Kidney (tissue), 14 donors: ENCODE results near the gene CEP70. TPM values are rescaled to one million over a fixed set of nuclear protein-coding genes. Genes with fewer than 3 reads are reported as not detected.
"Not testable (repeated sequence)": the region's sequence is repeated elsewhere in the genome, so short reads cannot be mapped to it uniquely, and the experiment has no call there.

Source experiments
- DNase-seq, 5 donors: peaks; one replicate each; pipeline ENCODE4 v3.0.0-alpha.2; 2013 to 2020
- FAIRE-seq: peaks from 2 replicates; lab custom pipeline; 2012; peaks lifted over from hg19 to GRCh38; lab: Jason Lieb, UNC
- H3K27ac ChIP-seq, 2 donors: one replicate each; pipeline ENCODE4 v1.7.0; 2013; ENCODE audit warnings: low read depth in 2 of 2, low read length in 2 of 2, inconsistent platforms in 1 of 2
- H3K27me3 ChIP-seq: one replicate; pipeline ENCODE4 v1.7.1; 2013; ENCODE audit warnings: low read length, inconsistent platforms; ENCODE audit not compliant: control insufficient read depth, insufficient read depth
- H3K36me3 ChIP-seq, 3 donors: one replicate each; pipeline versions ENCODE4 v1.7.0 to v1.7.1; 2013; ENCODE audit warnings: low read length in 3 of 3, control low read depth in 1 of 3, inconsistent platforms in 1 of 3; ENCODE audit not compliant: insufficient read depth in 3 of 3, control insufficient read depth in 2 of 3
- H3K4me1 ChIP-seq, 3 donors: one replicate each; pipeline versions ENCODE4 v1.7.0 to v1.7.1; 2013; ENCODE audit warnings: low read length in 3 of 3, inconsistent platforms in 1 of 3, low read depth in 1 of 3; ENCODE audit not compliant: control insufficient read depth in 2 of 3, insufficient read depth in 2 of 3
- H3K4me3 ChIP-seq, 3 donors: one replicate each; pipeline versions ENCODE4 v1.7.0 to v1.8.1; 2013; ENCODE audit warnings: low read length in 3 of 3, control low read depth in 1 of 3, inconsistent platforms in 1 of 3
- H3K9ac ChIP-seq, 3 donors: one replicate each; pipeline versions ENCODE4 v1.7.0 to v1.7.1; 2013; ENCODE audit warnings: low read length in 3 of 3, control low read depth in 1 of 3, inconsistent platforms in 1 of 3
- H3K9me3 ChIP-seq, 3 donors: one replicate each; pipeline versions ENCODE4 v1.7.0 to v1.7.1; 2013; ENCODE audit warnings: low read length in 3 of 3, control low read depth in 1 of 3, inconsistent platforms in 1 of 3; ENCODE audit not compliant: control insufficient read depth in 2 of 3, insufficient read depth in 1 of 3
- intact Hi-C: fragments of 100-400 bp; cut with DNase I; formaldehyde crosslinking; loops from one replicate; pipeline ENCODE4 v1.11.1; 2022
- polyA plus RNA-seq: library from polyadenylated mRNA; stranded (reverse); fragments of 350-450 nt; fragmentation: Illumina TruSeq; extraction: RNeasy Lipid Tissue Mini Kit (QIAGEN cat#74804); gene quantifications from one replicate; pipeline ENCODE4 v1.2.3, GENCODE V29; 2014; ENCODE audit warnings: low read depth, low replicate concordance; ENCODE audit not compliant: insufficient read depth
- total RNA-seq: library from RNA; stranded (reverse); fragmentation: NEBNext Ultra II Directional; extraction: Animal tissue kit (Norgen Biotek cat#: 25700); gene quantifications from one replicate; pipeline ENCODE4 v1.2.1, GENCODE V29; 2021
- TF ChIP-seq, protein P1 (sequence below): IDR thresholded peaks from 3 replicates; pipeline ENCODE4 v1.5.1; 2012; ENCODE audit warnings: mild to moderate bottlenecking, moderate library complexity, borderline replicate concordance; ENCODE audit not compliant: insufficient read depth; ENCODE audit errors: extremely low read depth
- donor health status: control.
- donor health status: control.
- donor health status: control.
- donor health status: control.
- donor health status: control.
- donor health status: DM: yes; HTN: yes; CAD: no.
- donor health status: Normal renal cell carcinoma (clear cell type).

CEP70 gene
- total and polyA plus RNA-seq, 2 donors from 2014 or later, result 22.6 to 64.3 TPM

DNA sequence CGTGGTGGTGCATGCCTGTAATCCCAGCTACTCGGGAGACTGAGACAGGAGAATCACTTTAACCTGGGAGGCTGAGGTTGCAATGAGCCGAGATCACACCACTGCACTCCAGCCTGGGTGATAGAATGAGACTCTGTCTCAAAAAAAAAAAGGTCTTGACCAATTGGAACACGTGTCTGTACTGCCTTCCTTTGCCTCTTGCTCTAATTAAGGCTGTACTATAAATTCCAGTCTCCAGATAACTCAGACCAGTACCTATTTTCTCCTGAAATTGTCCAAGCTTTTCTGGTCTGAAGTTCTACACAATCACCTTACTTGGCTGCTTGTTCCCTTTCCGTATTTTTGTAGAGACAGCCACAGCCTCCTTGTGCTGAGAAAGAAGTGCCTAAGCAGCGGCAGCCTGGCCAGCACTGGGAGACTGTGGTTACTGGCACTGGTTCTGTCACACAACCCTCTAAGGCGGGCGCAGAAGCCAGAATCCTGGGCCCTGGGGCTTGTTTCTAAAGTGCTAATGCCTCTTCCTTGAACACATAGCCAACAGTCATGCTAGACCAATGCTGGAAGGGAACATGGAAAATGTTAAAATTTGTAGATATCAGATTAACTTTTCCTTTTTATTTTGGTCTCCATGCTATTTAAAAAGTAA, 6.2 kb upstream of the CEP70 start:
- TF ChIP-seq, protein P1, sequence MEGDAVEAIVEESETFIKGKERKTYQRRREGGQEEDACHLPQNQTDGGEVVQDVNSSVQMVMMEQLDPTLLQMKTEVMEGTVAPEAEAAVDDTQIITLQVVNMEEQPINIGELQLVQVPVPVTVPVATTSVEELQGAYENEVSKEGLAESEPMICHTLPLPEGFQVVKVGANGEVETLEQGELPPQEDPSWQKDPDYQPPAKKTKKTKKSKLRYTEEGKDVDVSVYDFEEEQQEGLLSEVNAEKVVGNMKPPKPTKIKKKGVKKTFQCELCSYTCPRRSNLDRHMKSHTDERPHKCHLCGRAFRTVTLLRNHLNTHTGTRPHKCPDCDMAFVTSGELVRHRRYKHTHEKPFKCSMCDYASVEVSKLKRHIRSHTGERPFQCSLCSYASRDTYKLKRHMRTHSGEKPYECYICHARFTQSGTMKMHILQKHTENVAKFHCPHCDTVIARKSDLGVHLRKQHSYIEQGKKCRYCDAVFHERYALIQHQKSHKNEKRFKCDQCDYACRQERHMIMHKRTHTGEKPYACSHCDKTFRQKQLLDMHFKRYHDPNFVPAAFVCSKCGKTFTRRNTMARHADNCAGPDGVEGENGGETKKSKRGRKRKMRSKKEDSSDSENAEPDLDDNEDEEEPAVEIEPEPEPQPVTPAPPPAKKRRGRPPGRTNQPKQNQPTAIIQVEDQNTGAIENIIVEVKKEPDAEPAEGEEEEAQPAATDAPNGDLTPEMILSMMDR, result no peak
- no peak overlapping the region for H3K4me3 ChIP-seq
- H3K9ac ChIP-seq, result no peak overlapping the region
- DNase-seq, result no peak
- H3K27ac ChIP-seq, result no peak overlapping the region
- FAIRE-seq, result no peak
- peaks cover 0 to 6% (median 0%) of the 10 kb centered on the region in 3 donors for H3K9me3 ChIP-seq
- intact Hi-C loops, result no loop called here
- H3K36me3 ChIP-seq, result no peaks in the 10 kb centered on the region
- no peaks in the 10 kb centered on the region for H3K27me3 ChIP-seq
- peaks cover 0 to 4% (median 3%) of the 10 kb centered on the region in 3 donors for H3K4me1 ChIP-seq

DNA sequence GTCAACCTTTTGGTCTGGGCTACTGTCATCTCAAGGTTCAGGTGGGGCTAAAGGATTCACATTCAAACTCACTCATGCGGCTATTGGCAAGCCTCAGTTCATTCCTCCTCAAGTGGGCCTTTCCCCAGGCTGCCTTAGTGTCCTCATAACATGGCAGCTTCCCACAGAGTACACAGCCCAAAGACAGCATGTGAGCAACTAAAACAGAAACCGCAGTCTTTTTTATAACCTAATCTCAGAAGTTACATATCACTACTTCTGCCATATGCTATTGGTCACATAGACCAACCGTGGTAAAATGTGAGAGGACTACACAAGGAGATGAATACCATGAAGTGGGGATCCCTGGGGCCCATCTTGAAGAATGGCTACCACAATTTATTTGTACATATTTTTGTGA, 4.5 kb upstream of the CEP70 start:
- Histone ChIP-seq H3K9ac (no peak overlapping the region), H3K4me1 (peaks cover 0 to 5% (median 4%) of the 10 kb centered on the region in 3 donors), H3K36me3 (no peaks in the 10 kb centered on the region), H3K27ac (no peak overlapping the region), H3K27me3 (no peaks in the 10 kb centered on the region), H3K9me3 (peaks cover 0 to 6% (median 0%) of the 10 kb centered on the region in 3 donors), H3K4me3 (no peak overlapping the region)
- FAIRE-seq (no peak), DNase-seq (no peak)
- TF ChIP-seq, protein P1, result no peak
- intact Hi-C loops, result no loop called here

DNA sequence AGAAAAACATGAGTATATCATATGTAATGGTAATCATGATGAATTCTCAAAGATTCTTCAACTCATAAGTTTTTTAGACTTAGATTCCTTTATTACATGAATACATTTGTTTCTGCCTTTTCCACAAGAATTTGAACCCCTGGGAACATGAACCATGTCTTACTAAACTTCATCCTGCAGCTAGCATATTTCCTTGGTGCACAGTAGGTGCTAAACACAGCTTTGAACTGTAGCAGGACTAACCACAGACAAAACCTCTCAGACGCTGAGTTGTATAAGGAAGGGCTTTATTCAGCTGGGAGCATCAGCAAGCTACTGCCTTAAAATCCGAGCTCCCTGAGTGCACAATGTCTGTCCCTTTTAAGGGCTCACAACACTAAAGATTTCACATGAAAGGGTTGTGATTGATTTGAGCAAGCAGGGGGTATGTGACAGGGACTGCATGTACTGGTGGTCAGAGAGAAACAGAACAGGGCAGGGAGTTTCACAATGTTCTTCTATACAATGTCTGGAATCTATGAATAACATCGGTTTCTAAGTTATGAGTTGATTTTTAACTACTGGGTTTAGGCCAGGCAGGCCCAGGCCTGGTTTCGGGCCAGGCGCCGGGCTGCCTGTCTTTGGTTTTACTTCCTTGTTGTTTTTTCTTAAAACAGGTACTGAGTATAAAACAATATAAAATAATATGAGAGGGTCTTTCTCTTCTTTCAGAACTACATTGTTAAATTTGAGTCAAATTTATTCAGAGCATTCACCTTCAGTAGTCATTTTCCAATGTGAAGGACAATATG, 3.3 kb upstream of the CEP70 start:
- H3K4me3 ChIP-seq, FAIRE-seq, H3K4me1 ChIP-seq, intact Hi-C loops, H3K36me3 ChIP-seq, H3K27me3 ChIP-seq, DNase-seq, H3K9me3 ChIP-seq: not testable (repeated sequence)
- Histone ChIP-seq H3K27ac (peak overlapping the region; percentile 25 to 65), H3K9ac (peak overlapping the region in 1 of 3 donors; percentile 32)
